ENCODE measurements around the gene DUOXA2.

DUOXA2 gene

GRCh38 chr15:45146405-45146804, 32.3 kb downstream of the DUOXA2 start:
- Histone ChIP-seq H3K79me2 (ENCODE audit: insufficient read depth, low read length) (no peaks in the 10 kb centered on the region), H3K9me2 (ENCODE audit: low read depth, low read length) (no peaks in the 10 kb centered on the region), H3K4me2 (ENCODE audit: low read length) (no peak overlapping the region), H3K27ac (ENCODE audit: low read depth, low read length, poor library complexity, severe bottlenecking) (no peak overlapping the region), H2AFZ (ENCODE audit: low read length) (no peak overlapping the region), H3K4me1 (ENCODE audit: insufficient read depth, low read length, severe bottlenecking) (no peaks in the 10 kb centered on the region), H3K36me3 (ENCODE audit: insufficient read depth, low read length) (no peaks in the 10 kb centered on the region), H3F3A (ENCODE audit: insufficient read depth, low read length) (no peaks in the 10 kb centered on the region), H3K9me3 (ENCODE audit: low read length) (no peaks in the 10 kb centered on the region), H4K20me1 (ENCODE audit: insufficient read depth, low read length) (no peaks in the 10 kb centered on the region), H3K4me3 (ENCODE audit: low read depth, low read length, poor library complexity, severe bottlenecking) (no peak overlapping the region), H3K9ac (ENCODE audit: low read length) (no peak overlapping the region), H3K27me3 (ENCODE audit: insufficient read depth, low read length) (no peaks in the 10 kb centered on the region)
- TF ChIP-seq, protein P1, sequence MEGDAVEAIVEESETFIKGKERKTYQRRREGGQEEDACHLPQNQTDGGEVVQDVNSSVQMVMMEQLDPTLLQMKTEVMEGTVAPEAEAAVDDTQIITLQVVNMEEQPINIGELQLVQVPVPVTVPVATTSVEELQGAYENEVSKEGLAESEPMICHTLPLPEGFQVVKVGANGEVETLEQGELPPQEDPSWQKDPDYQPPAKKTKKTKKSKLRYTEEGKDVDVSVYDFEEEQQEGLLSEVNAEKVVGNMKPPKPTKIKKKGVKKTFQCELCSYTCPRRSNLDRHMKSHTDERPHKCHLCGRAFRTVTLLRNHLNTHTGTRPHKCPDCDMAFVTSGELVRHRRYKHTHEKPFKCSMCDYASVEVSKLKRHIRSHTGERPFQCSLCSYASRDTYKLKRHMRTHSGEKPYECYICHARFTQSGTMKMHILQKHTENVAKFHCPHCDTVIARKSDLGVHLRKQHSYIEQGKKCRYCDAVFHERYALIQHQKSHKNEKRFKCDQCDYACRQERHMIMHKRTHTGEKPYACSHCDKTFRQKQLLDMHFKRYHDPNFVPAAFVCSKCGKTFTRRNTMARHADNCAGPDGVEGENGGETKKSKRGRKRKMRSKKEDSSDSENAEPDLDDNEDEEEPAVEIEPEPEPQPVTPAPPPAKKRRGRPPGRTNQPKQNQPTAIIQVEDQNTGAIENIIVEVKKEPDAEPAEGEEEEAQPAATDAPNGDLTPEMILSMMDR (IDR thresholded peaks at IDR 0.05; ENCODE audit: low read length) = no peak
- TF ChIP-seq EZH2 (IDR thresholded peaks at IDR 0.05; ENCODE audit: borderline replicate concordance, low read length) = no peak

DNA sequence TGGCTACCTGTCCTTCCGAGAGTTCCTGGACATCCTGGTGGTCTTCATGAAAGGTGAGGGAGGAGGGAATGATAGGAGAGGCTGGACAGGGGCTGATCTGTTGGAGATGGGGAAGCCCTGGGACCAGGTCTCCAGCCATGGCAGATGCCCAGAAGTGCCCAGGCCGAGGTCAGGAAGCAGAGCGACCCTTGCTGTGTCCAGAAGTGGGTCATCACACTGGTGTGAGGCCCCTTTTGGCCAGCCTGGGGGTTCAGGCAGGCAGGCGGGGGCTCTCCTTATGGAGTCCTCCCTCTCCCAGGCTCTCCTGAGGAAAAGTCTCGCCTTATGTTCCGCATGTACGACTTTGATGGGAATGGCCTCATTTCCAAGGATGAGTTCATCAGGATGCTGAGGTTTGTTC, 33.5 kb downstream of the DUOXA2 start:
- Histone ChIP-seq H4K20me1 (ENCODE audit: insufficient read depth, low read length) (no peaks in the 10 kb centered on the region), H3K27ac (ENCODE audit: low read depth, low read length, poor library complexity, severe bottlenecking) (no peak overlapping the region), H3K27me3 (ENCODE audit: insufficient read depth, low read length) (no peaks in the 10 kb centered on the region), H3K4me3 (ENCODE audit: low read depth, low read length, poor library complexity, severe bottlenecking) (no peak overlapping the region), H2AFZ (ENCODE audit: low read length) (no peak overlapping the region), H3F3A (ENCODE audit: insufficient read depth, low read length) (no peaks in the 10 kb centered on the region), H3K9ac (ENCODE audit: low read length) (no peak overlapping the region), H3K79me2 (ENCODE audit: insufficient read depth, low read length) (no peaks in the 10 kb centered on the region), H3K4me1 (ENCODE audit: insufficient read depth, low read length, severe bottlenecking) (no peaks in the 10 kb centered on the region), H3K9me3 (ENCODE audit: low read length) (no peaks in the 10 kb centered on the region), H3K9me2 (ENCODE audit: low read depth, low read length) (no peaks in the 10 kb centered on the region), H3K36me3 (ENCODE audit: insufficient read depth, low read length) (no peaks in the 10 kb centered on the region), H3K4me2 (ENCODE audit: low read length) (no peak overlapping the region)
- TF ChIP-seq, protein P1 (IDR thresholded peaks at IDR 0.05; ENCODE audit: low read length) = no peak
- no peak for TF ChIP-seq EZH2 (IDR thresholded peaks at IDR 0.05; ENCODE audit: borderline replicate concordance, low read length)

DNA sequence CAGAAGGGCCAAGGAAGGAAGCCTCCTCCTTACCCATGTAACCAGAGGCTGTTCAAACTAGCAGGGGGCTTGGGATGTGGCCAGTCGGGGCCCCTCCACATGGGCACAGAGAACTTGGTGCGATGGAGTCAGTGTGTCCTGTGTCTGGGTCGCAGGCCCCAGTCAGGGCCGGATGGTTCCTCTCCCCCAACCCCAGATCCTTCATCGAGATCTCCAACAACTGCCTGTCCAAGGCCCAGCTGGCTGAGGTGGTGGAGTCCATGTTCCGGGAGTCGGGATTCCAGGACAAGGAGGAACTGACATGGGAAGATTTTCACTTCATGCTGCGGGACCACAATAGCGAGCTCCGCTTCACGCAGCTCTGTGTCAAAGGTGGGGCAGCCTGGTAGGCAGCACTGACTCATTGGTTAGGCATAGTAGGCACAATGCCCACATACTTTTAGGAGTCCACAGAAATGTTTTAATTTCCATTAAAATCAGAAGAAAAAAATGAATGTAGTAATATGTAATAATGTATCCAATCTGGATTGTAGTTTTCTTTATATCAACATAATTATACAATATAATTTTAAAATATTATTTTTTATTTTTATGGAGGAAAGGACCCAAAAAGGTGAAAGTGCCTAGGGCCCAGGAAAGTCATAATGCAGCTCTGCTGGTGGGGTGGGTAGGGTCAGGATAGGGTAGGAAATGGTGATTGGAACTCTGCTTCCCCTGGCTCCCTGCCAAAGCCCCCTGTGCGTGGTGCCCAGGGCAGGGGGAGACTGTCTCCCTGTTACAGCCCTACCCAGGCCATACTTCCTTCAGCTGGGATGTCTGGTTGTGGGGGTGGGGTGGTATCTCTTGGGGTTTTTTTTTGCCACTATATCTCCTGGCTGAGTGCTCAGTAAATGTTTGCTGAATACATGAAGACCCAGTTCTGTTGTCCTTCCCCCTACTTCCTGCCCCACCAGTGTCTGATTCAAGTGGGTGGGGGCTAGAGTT, 34.2 kb downstream of the DUOXA2 start:
- Histone ChIP-seq H3F3A (ENCODE audit: insufficient read depth, low read length) (no peaks in the 10 kb centered on the region), H3K79me2 (ENCODE audit: insufficient read depth, low read length) (no peaks in the 10 kb centered on the region), H4K20me1 (ENCODE audit: insufficient read depth, low read length) (no peaks in the 10 kb centered on the region), H2AFZ (ENCODE audit: low read length) (no peak overlapping the region), H3K9ac (ENCODE audit: low read length) (no peak overlapping the region), H3K4me2 (ENCODE audit: low read length) (no peak overlapping the region), H3K9me3 (ENCODE audit: low read length) (no peaks in the 10 kb centered on the region), H3K27me3 (ENCODE audit: insufficient read depth, low read length) (no peaks in the 10 kb centered on the region), H3K36me3 (ENCODE audit: insufficient read depth, low read length) (no peaks in the 10 kb centered on the region), H3K4me3 (ENCODE audit: low read depth, low read length, poor library complexity, severe bottlenecking) (no peak overlapping the region), H3K27ac (ENCODE audit: low read depth, low read length, poor library complexity, severe bottlenecking) (no peak overlapping the region), H3K4me1 (ENCODE audit: insufficient read depth, low read length, severe bottlenecking) (no peaks in the 10 kb centered on the region), H3K9me2 (ENCODE audit: low read depth, low read length) (no peaks in the 10 kb centered on the region)
- no peak for TF ChIP-seq EZH2 (IDR thresholded peaks at IDR 0.05; ENCODE audit: borderline replicate concordance, low read length)
- TF ChIP-seq, protein P1 (IDR thresholded peaks at IDR 0.05; ENCODE audit: low read length) = no peak

Measured in OCI-LY1 (cell line).